Liver (tissue), 9 donors: Measurements from ENCODE around the gene PLPP3. TPM values are rescaled to one million over a fixed set of nuclear protein-coding genes. Genes with fewer than 3 reads are reported as not detected.
A peak's percentile ranks its signal among the peaks of the same experiment; 100 is the strongest.

Source experiments
- DNase-seq: peaks from one replicate; pipeline ENCODE4 v3.0.0-alpha.2; 2017; ENCODE audit warnings: low spot score
- H3K27ac ChIP-seq, 2 donors: one replicate each; pipeline ENCODE4 v1.7.0; 2013; ENCODE audit warnings: inconsistent platforms in 2 of 2, low read length in 2 of 2, control low read depth in 1 of 2, low read depth in 1 of 2, mild to moderate bottlenecking in 1 of 2
- H3K27me3 ChIP-seq, 4 donors: one replicate each; pipeline versions ENCODE4 v1.6.1 to v1.7.0; 2013; ENCODE audit warnings: low read length in 3 of 4, inconsistent platforms in 1 of 4, mild to moderate bottlenecking in 1 of 4, moderate library complexity in 1 of 4; ENCODE audit not compliant: control insufficient read depth in 4 of 4, insufficient read depth in 4 of 4
- H3K36me3 ChIP-seq, 4 donors: one replicate each; pipeline versions ENCODE4 v1.6.1 to v1.7.0; 2013; ENCODE audit warnings: low read length in 3 of 4, mild to moderate bottlenecking in 3 of 4, low read depth in 1 of 4, moderate library complexity in 1 of 4; ENCODE audit not compliant: control insufficient read depth in 4 of 4, insufficient read depth in 3 of 4
- H3K4me1 ChIP-seq, 4 donors: one replicate each; pipeline versions ENCODE4 v1.6.1 to v1.7.0; 2013; ENCODE audit warnings: low read length in 3 of 4, mild to moderate bottlenecking in 3 of 4, moderate library complexity in 1 of 4; ENCODE audit not compliant: control insufficient read depth in 4 of 4, insufficient read depth in 4 of 4
- H3K4me3 ChIP-seq, 3 donors: one replicate each; pipeline versions ENCODE4 v1.6.1 to v1.7.0; 2013; ENCODE audit warnings: low read length in 3 of 3, control low read depth in 1 of 3, low read depth in 1 of 3, mild to moderate bottlenecking in 1 of 3
- H3K9ac ChIP-seq, 2 donors: one replicate each; pipeline ENCODE4 v1.7.0; 2013; ENCODE audit warnings: low read length in 2 of 2, mild to moderate bottlenecking in 2 of 2, moderate library complexity in 2 of 2, control low read depth in 1 of 2, low read depth in 1 of 2
- H3K9me3 ChIP-seq, 4 donors: one replicate each; pipeline versions ENCODE4 v1.6.1 to v1.7.0; 2013; ENCODE audit warnings: low read length in 3 of 4; ENCODE audit not compliant: control insufficient read depth in 4 of 4
- EGR1 ChIP-seq, 2 donors: IDR thresholded peaks; 2 replicates each; pipeline ENCODE4 v1.6.1; 2016 to 2018; ENCODE audit warnings: antibody characterized with exemption in 2 of 2, low read depth in 2 of 2
- FOXA1 ChIP-seq: IDR thresholded peaks from 2 replicates; pipeline ENCODE4 v1.6.1; 2016; ENCODE audit warnings: antibody characterized with exemption
- HNF4A ChIP-seq, 2 donors: conservative IDR thresholded peaks; 2 replicates each; pipeline ENCODE4 v1.6.1; 2016; ENCODE audit warnings: antibody characterized with exemption in 2 of 2, mild to moderate bottlenecking in 2 of 2
- RXRA ChIP-seq, 2 donors: IDR thresholded peaks; 2 replicates each; pipeline ENCODE4 v1.6.1; 2017 to 2018; ENCODE audit warnings: antibody characterized with exemption in 2 of 2, mild to moderate bottlenecking in 1 of 2
- SP1 ChIP-seq: IDR thresholded peaks from 2 replicates; pipeline ENCODE4 v1.6.1; 2018; ENCODE audit warnings: antibody characterized with exemption, mild to moderate bottlenecking
- WGBS: extraction: QIAGEN DNeasy Blood & Tissue Kit; methylation state at CpG from one replicate; pipeline ENCODE4 v1.1.7; 2013; 5-methylcytosine and 5-hydroxymethylcytosine counted together
- polyA plus RNA-seq, 2 donors: library from polyadenylated mRNA; stranded (reverse) in 1 of 2; unstranded in 1 of 2; fragments of 200-250 nt in 1 of 2; fragments of >200 nt in 1 of 2; fragmentation: Nextera tagmentation in 1 of 2; extraction: Ambion mirVana in 1 of 2; gene quantifications; one replicate each; pipeline versions ENCODE4 v1.2.1 to v1.2.3, GENCODE V29; 2013 to 2015
- total RNA-seq, 2 donors: library from RNA; depleted of rRNA; stranded (reverse); fragments of >200 nt; gene quantifications; one replicate each; pipeline ENCODE4 v1.2.3, GENCODE V29; 2014
- TF ChIP-seq, protein P1 (sequence below): IDR thresholded peaks from 2 replicates; pipeline ENCODE4 v1.6.1; 2016; ENCODE audit warnings: antibody characterized with exemption, mild to moderate bottlenecking
- TF ChIP-seq, protein P2 (sequence below): IDR thresholded peaks from 2 replicates; pipeline ENCODE4 v1.6.1; 2016; ENCODE audit warnings: antibody characterized with exemption
- TF ChIP-seq, protein P3 (sequence below): IDR thresholded peaks from 2 replicates; pipeline ENCODE4 v1.6.1; 2016; ENCODE audit warnings: antibody characterized with exemption
- TF ChIP-seq, protein P4 (sequence below): fragments of 150-350 bp; IDR thresholded peaks from 2 replicates; pipeline ENCODE4 v1.5.1; 2017; ENCODE audit warnings: improper control_type of control experiment, low read depth, low read length; ENCODE audit not compliant: missing input control
- TF ChIP-seq, protein P5 (sequence below): IDR thresholded peaks from 2 replicates; pipeline ENCODE4 v1.6.1; 2016; ENCODE audit warnings: antibody characterized with exemption
- donor health status: healthy.
- donor health status: healthy.
- donor health status: healthy.
- donor health status: healthy.
- donor health status: healthy.

Gene PLPP3
- total and polyA plus RNA-seq, 4 donors, result 46.1 to 91.2 (median 67.6) TPM

DNA sequence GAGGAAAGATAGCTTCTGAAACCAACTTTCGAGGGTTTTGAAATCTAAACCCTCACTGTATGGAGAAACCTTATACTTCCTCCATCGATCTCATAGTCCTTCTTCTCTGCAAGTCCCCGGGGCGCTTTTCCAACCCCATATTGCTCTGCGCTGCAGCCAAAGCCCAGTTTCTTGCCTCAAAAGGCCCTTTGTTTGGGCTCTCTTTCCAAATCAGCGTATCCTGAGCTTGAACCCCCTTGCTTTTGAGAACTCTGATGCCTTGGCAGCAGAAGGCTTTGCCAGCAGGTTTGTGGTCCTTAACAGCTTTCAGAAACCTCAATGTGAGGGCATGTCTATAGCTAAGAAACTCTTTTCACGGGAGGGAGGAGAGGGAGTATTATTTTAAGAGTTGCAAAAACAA, 21.6 kb downstream of the PLPP3 start:
- Histone ChIP-seq H3K27ac (no peak overlapping the region), H3K4me3 (no peak overlapping the region), H3K9ac (no peak overlapping the region), H3K4me1 (peaks cover 13 to 61% (median 35%) of the 10 kb centered on the region in 4 donors), H3K9me3 (no peaks in the 10 kb centered on the region), H3K36me3 (no peaks in the 10 kb centered on the region), H3K27me3 (no peaks in the 10 kb centered on the region)
- no peak for DNase-seq
- TF ChIP-seq, protein P1, sequence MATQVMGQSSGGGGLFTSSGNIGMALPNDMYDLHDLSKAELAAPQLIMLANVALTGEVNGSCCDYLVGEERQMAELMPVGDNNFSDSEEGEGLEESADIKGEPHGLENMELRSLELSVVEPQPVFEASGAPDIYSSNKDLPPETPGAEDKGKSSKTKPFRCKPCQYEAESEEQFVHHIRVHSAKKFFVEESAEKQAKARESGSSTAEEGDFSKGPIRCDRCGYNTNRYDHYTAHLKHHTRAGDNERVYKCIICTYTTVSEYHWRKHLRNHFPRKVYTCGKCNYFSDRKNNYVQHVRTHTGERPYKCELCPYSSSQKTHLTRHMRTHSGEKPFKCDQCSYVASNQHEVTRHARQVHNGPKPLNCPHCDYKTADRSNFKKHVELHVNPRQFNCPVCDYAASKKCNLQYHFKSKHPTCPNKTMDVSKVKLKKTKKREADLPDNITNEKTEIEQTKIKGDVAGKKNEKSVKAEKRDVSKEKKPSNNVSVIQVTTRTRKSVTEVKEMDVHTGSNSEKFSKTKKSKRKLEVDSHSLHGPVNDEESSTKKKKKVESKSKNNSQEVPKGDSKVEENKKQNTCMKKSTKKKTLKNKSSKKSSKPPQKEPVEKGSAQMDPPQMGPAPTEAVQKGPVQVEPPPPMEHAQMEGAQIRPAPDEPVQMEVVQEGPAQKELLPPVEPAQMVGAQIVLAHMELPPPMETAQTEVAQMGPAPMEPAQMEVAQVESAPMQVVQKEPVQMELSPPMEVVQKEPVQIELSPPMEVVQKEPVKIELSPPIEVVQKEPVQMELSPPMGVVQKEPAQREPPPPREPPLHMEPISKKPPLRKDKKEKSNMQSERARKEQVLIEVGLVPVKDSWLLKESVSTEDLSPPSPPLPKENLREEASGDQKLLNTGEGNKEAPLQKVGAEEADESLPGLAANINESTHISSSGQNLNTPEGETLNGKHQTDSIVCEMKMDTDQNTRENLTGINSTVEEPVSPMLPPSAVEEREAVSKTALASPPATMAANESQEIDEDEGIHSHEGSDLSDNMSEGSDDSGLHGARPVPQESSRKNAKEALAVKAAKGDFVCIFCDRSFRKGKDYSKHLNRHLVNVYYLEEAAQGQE, result no peak
- TF ChIP-seq EGR1 (IDR thresholded peaks at IDR 0.05; ENCODE audit: low read depth in 2 of 2), result no peak
- TF ChIP-seq, protein P2, sequence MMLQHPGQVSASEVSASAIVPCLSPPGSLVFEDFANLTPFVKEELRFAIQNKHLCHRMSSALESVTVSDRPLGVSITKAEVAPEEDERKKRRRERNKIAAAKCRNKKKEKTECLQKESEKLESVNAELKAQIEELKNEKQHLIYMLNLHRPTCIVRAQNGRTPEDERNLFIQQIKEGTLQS, result no peak
- TF ChIP-seq, protein P3, sequence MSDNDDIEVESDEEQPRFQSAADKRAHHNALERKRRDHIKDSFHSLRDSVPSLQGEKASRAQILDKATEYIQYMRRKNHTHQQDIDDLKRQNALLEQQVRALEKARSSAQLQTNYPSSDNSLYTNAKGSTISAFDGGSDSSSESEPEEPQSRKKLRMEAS, result no peak
- no peak for TF ChIP-seq RXRA (IDR thresholded peaks at IDR 0.05)
- no peak for TF ChIP-seq FOXA1
- no peak for TF ChIP-seq SP1
- TF ChIP-seq, protein P4, sequence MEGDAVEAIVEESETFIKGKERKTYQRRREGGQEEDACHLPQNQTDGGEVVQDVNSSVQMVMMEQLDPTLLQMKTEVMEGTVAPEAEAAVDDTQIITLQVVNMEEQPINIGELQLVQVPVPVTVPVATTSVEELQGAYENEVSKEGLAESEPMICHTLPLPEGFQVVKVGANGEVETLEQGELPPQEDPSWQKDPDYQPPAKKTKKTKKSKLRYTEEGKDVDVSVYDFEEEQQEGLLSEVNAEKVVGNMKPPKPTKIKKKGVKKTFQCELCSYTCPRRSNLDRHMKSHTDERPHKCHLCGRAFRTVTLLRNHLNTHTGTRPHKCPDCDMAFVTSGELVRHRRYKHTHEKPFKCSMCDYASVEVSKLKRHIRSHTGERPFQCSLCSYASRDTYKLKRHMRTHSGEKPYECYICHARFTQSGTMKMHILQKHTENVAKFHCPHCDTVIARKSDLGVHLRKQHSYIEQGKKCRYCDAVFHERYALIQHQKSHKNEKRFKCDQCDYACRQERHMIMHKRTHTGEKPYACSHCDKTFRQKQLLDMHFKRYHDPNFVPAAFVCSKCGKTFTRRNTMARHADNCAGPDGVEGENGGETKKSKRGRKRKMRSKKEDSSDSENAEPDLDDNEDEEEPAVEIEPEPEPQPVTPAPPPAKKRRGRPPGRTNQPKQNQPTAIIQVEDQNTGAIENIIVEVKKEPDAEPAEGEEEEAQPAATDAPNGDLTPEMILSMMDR, result no peak
- TF ChIP-seq, protein P5, sequence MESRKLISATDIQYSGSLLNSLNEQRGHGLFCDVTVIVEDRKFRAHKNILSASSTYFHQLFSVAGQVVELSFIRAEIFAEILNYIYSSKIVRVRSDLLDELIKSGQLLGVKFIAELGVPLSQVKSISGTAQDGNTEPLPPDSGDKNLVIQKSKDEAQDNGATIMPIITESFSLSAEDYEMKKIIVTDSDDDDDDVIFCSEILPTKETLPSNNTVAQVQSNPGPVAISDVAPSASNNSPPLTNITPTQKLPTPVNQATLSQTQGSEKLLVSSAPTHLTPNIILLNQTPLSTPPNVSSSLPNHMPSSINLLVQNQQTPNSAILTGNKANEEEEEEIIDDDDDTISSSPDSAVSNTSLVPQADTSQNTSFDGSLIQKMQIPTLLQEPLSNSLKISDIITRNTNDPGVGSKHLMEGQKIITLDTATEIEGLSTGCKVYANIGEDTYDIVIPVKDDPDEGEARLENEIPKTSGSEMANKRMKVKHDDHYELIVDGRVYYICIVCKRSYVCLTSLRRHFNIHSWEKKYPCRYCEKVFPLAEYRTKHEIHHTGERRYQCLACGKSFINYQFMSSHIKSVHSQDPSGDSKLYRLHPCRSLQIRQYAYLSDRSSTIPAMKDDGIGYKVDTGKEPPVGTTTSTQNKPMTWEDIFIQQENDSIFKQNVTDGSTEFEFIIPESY, result no peak
- WGBS, result 82% methylated on average over 7 of the region's 7 CpGs

DNA sequence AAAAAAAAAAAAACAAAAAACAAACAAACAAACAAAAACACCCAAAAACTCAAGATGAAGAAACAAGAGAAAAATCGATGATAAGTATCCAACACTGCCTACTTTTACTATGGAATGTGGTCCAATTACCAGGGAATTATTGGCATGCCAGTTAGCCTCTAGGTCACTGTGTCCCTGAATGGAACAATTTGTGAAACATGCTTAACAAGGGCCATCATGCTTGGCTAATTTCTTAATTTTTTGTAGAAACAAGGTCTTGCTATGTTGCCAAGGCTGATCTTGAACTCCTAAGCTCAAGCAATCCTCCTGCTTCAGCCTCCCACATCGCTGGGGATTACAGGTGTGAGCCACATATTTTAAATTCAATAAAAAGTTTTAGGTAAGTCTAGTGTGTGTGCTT, 23.9 kb downstream of the PLPP3 start:
- Histone ChIP-seq H3K27ac (no peak overlapping the region), H3K9ac (no peak overlapping the region), H3K4me1 (peaks cover 6 to 63% (median 38%) of the 10 kb centered on the region in 4 donors), H3K4me3 (no peak overlapping the region), H3K9me3 (no peaks in the 10 kb centered on the region), H3K36me3 (peaks cover 0 to 2% (median 0%) of the 10 kb centered on the region in 4 donors), H3K27me3 (no peaks in the 10 kb centered on the region)
- no peak for DNase-seq
- 73% methylated on average over 2 of the region's 2 CpGs for WGBS
- TF ChIP-seq, protein P1, result no peak
- peak in 1 of 2 donors; percentile 3 for TF ChIP-seq HNF4A (conservative IDR thresholded peaks at IDR 0.05)
